ENCODE results near the gene LTO1. TPM values are rescaled to one million over a fixed set of nuclear protein-coding genes. Genes with fewer than 3 reads are reported as not detected.
A peak's percentile ranks its signal among the peaks of the same experiment; 100 is the strongest.

The LTO1 gene
- total RNA-seq, 1 donor from 2014 or later: 21.4 TPM

DNA sequence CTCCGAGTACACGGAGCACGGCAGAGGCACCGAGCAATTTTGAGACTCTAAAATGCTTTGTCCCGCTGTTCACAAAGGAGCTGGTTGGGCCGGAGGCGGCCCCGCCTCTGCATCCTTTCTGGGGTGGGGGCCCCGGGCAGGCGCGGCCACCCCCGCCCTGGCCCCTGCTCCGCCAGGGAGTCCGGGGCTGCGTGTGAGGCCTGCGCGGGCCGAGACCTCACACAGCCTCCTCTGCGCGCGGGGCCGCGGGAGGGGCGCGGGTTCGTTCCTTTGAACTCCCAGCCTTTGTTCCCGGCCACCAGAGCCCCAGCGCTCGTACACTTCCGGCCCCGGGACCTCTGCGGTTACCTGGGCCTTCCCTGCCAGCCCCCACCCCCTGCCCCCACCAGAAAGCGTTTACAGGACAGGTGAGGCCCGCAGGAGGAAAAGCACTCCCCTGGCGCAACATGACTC lies 27.1 kb upstream of the LTO1 start:
- DNase-seq (ENCODE audit: extremely low spot score, unreplicated experiment): no peak
- Mint-ChIP-seq H3K9me3 (ENCODE audit: unreplicated experiment) (no peaks in the 10 kb centered on the region), H3K27ac (ENCODE audit: unreplicated experiment) (no peak overlapping the region), H3K27me3 (ENCODE audit: unreplicated experiment) (peaks cover 41% of the 10 kb centered on the region), H3K4me1 (ENCODE audit: unreplicated experiment) (peaks cover 32% of the 10 kb centered on the region), H3K4me3 (ENCODE audit: unreplicated experiment) (no peak overlapping the region), H3K36me3 (ENCODE audit: unreplicated experiment) (no peaks in the 10 kb centered on the region)
- TF ChIP-seq, protein P1, sequence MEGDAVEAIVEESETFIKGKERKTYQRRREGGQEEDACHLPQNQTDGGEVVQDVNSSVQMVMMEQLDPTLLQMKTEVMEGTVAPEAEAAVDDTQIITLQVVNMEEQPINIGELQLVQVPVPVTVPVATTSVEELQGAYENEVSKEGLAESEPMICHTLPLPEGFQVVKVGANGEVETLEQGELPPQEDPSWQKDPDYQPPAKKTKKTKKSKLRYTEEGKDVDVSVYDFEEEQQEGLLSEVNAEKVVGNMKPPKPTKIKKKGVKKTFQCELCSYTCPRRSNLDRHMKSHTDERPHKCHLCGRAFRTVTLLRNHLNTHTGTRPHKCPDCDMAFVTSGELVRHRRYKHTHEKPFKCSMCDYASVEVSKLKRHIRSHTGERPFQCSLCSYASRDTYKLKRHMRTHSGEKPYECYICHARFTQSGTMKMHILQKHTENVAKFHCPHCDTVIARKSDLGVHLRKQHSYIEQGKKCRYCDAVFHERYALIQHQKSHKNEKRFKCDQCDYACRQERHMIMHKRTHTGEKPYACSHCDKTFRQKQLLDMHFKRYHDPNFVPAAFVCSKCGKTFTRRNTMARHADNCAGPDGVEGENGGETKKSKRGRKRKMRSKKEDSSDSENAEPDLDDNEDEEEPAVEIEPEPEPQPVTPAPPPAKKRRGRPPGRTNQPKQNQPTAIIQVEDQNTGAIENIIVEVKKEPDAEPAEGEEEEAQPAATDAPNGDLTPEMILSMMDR (IDR thresholded peaks at IDR 0.05): no peak

DNA sequence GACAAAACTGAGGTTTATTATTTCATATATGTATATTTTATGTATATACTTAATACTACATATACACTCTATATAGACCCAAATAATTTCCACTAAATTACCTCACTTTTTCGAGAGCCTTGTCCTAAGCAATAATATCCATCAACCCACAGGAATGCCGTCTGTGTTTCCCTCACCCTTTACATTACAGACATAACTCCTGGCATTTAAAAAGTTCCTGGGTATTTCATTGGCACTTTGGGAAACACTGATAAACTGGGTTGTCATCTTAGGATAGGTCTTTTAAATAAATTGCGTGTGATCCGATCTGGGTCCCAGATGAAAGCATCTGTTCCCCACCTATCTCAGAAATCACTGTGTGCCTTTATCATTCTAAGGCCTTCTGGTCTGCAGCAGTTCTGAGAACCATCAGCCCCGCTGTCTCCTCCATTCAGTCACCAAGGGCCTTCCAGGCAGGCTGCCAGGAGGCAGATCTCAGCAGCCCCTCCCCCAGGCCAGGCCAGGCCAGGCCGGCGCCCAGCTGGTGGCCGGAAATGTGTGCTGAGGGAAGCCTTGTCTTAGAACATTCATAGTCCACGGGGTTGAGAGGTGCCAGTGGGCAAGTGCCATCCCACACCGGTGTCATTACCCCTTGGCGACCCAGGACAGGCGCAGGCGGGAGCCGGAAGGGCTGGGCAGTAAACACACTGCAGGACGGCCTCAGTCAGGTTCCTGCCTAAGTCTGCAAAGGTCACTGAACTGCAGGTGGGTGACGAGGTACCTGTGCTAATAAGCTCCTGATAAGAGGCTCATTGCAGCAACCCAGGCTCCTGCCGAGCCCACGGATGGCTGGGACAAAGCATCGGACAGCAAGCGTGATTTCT lies 25.4 kb upstream of the LTO1 start:
- TF ChIP-seq, protein P1 (IDR thresholded peaks at IDR 0.05): no peak
- H3K9me3 Mint-ChIP-seq (ENCODE audit: unreplicated experiment): no peaks in the 10 kb centered on the region
- H3K4me3 Mint-ChIP-seq (ENCODE audit: unreplicated experiment): no peak overlapping the region
- peak; percentile 91 for DNase-seq (ENCODE audit: extremely low spot score, unreplicated experiment)
- peaks cover 28% of the 10 kb centered on the region for H3K4me1 Mint-ChIP-seq (ENCODE audit: unreplicated experiment)
- peak overlapping the region; percentile 46 for H3K27ac Mint-ChIP-seq (ENCODE audit: unreplicated experiment)
- H3K27me3 Mint-ChIP-seq (ENCODE audit: unreplicated experiment): peaks cover 33% of the 10 kb centered on the region
- no peaks in the 10 kb centered on the region for H3K36me3 Mint-ChIP-seq (ENCODE audit: unreplicated experiment)

DNA sequence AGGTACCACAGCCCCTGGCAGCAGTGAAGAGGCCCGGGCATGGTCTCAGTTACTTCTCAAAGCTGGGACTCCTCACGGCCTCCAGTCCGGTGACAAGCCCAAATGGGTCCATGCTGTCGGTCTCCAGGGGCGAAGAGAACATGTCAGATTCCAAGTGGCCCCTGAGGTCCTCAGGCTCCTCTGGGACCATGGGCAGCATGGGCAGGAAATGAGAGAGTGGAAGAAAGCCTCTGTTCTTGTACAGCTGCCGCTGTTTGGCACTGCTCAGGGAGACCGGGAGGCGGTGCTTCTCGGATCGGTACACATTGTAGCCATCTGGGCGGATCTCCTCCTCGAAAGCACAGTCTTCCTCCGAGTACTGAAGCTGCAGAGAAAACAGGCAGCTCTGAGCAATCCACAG lies 24.1 kb upstream of the LTO1 start:
- H3K27ac Mint-ChIP-seq (ENCODE audit: unreplicated experiment): no peak overlapping the region
- no peak overlapping the region for H3K4me3 Mint-ChIP-seq (ENCODE audit: unreplicated experiment)
- peaks cover 25% of the 10 kb centered on the region for H3K4me1 Mint-ChIP-seq (ENCODE audit: unreplicated experiment)
- no peak for DNase-seq (ENCODE audit: extremely low spot score, unreplicated experiment)
- TF ChIP-seq, protein P1 (IDR thresholded peaks at IDR 0.05): no peak
- H3K27me3 Mint-ChIP-seq (ENCODE audit: unreplicated experiment): peaks cover 36% of the 10 kb centered on the region
- no peaks in the 10 kb centered on the region for H3K9me3 Mint-ChIP-seq (ENCODE audit: unreplicated experiment)
- no peaks in the 10 kb centered on the region for H3K36me3 Mint-ChIP-seq (ENCODE audit: unreplicated experiment)

DNA sequence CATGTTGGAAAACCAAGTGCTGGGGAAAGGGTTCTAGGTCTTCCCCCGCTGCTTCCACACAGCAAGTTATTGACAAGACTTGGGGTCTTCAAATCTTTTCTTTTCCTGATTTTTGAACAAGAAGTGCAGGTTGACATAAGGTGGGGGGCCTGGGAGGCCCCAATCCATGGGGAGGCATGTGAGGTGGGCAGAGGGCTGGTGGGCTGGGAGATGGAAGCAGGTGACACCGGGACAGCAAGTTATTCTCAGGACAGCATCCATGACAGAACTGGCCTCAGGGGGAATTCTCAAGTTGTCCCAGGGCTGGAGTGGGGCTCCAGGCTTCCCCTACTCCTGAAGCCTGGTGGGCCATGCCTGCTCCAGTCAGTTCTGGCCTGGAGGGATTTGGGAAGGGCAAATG lies 23.2 kb upstream of the LTO1 start:
- H3K4me1 Mint-ChIP-seq (ENCODE audit: unreplicated experiment): peaks cover 25% of the 10 kb centered on the region
- no peaks in the 10 kb centered on the region for H3K36me3 Mint-ChIP-seq (ENCODE audit: unreplicated experiment)
- H3K4me3 Mint-ChIP-seq (ENCODE audit: unreplicated experiment): no peak overlapping the region
- no peak for DNase-seq (ENCODE audit: extremely low spot score, unreplicated experiment)
- H3K9me3 Mint-ChIP-seq (ENCODE audit: unreplicated experiment): no peaks in the 10 kb centered on the region
- TF ChIP-seq, protein P1 (IDR thresholded peaks at IDR 0.05): no peak
- H3K27me3 Mint-ChIP-seq (ENCODE audit: unreplicated experiment): peaks cover 38% of the 10 kb centered on the region
- H3K27ac Mint-ChIP-seq (ENCODE audit: unreplicated experiment): no peak overlapping the region

DNA sequence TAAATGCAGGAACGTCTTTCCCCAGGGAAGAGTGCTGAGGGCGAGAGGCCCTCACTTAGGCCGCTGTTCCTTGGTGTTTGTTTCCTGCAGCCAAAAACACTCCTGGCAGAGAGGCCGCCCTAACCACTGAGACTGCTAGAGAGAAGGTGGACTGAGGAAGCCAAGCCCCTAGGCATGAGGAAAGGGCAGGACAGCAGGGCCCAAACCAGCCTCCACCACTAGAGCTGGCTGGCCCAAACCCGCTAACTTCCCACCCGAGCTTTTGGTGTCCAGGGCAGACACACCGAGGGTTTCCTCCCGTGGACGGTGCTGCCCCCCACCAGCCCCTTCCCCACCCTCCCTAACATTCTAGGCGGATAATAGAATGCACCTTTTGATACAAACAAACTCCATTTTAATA lies 22.7 kb upstream of the LTO1 start:
- no peaks in the 10 kb centered on the region for H3K9me3 Mint-ChIP-seq (ENCODE audit: unreplicated experiment)
- peaks cover 22% of the 10 kb centered on the region for H3K4me1 Mint-ChIP-seq (ENCODE audit: unreplicated experiment)
- TF ChIP-seq, protein P1 (IDR thresholded peaks at IDR 0.05): no peak
- H3K27me3 Mint-ChIP-seq (ENCODE audit: unreplicated experiment): peaks cover 34% of the 10 kb centered on the region
- DNase-seq (ENCODE audit: extremely low spot score, unreplicated experiment): no peak
- H3K4me3 Mint-ChIP-seq (ENCODE audit: unreplicated experiment): no peak overlapping the region
- H3K27ac Mint-ChIP-seq (ENCODE audit: unreplicated experiment): no peak overlapping the region
- no peaks in the 10 kb centered on the region for H3K36me3 Mint-ChIP-seq (ENCODE audit: unreplicated experiment)
